ENCODE results near the gene ZC3H7B.
"Not testable (repeated sequence)": the region's sequence is repeated elsewhere in the genome, so short reads cannot be mapped to it uniquely, and the experiment has no call there.

DNA sequence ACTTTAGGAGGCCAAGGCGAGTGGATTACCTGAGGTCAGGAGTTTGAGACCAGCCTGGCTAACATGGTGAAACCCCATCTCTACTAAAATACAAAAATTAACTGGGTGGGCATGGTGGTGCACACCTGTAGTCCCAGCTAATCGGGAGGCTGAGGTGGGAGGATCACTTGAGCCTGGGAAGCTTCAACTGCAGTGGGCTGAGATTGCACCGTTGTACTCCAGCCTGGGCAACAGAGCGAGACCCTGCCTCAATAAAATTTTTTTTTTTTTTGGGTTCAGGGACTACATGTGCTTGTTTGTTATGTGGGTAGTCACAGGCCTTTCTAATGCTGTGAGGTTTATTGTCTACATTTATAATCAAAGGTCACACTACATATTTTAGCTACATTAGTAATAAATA lies 41.6 kb upstream of the ZC3H7B start:
- TF ChIP-seq, protein P1, sequence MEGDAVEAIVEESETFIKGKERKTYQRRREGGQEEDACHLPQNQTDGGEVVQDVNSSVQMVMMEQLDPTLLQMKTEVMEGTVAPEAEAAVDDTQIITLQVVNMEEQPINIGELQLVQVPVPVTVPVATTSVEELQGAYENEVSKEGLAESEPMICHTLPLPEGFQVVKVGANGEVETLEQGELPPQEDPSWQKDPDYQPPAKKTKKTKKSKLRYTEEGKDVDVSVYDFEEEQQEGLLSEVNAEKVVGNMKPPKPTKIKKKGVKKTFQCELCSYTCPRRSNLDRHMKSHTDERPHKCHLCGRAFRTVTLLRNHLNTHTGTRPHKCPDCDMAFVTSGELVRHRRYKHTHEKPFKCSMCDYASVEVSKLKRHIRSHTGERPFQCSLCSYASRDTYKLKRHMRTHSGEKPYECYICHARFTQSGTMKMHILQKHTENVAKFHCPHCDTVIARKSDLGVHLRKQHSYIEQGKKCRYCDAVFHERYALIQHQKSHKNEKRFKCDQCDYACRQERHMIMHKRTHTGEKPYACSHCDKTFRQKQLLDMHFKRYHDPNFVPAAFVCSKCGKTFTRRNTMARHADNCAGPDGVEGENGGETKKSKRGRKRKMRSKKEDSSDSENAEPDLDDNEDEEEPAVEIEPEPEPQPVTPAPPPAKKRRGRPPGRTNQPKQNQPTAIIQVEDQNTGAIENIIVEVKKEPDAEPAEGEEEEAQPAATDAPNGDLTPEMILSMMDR (IDR thresholded peaks at IDR 0.05; ENCODE audit: insufficient read depth, low read depth, low read length): not testable (repeated sequence)
- not testable (repeated sequence) for TF ChIP-seq EZH2 (IDR thresholded peaks at IDR 0.05; ENCODE audit: insufficient read depth, low read length)
